ENCODE data around the gene RAB3IP.

- no peak for TF ChIP-seq POLR2A (IDR thresholded peaks at IDR 0.05)
- no peak for TF ChIP-seq CTCF (IDR thresholded peaks at IDR 0.05)
Observed at GRCh38 chr12:69733638-69734037, 5.0 kb upstream of the RAB3IP start.
